ENCODE data around the gene KCNA1.

Gene KCNA1

GRCh38 chr12:4911316-4911994 is 1.8 kb downstream of the KCNA1 start:
- no peak for DNase-seq (ENCODE audit: low spot score)

- DNase-seq (ENCODE audit: low spot score) = no peak
Measured at GRCh38 chr12:4914720-4915119, 5.0 kb downstream of the KCNA1 start.

DNA sequence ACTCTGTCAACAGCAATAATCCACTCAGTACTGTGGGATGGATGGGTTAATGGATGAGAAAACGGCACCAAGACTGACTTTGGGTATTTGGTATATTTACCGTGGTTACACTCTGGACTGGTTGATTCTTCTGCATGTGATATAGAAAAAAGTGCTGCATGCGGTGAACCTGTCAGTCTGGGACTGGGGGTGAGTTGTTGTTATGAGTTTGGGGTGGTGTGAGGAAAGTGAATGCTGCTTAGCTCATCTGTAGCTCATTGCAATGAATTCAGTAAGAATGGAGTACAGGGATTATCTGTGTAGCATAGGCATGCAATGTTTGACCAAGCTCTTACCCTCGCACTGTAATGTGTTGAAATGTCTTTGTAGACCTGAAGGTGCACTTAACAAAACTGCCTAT is 6.0 kb downstream of the KCNA1 start:
- no peak for DNase-seq (ENCODE audit: low spot score)

- DNase-seq (ENCODE audit: low spot score) = no peak
Measured at GRCh38 chr12:4918950-4919660, 9.4 kb downstream of the KCNA1 start.

GRCh38 chr12:4932576-4932975 is 22.9 kb downstream of the KCNA1 start:
- no peak for DNase-seq (ENCODE audit: low spot score)

DNA sequence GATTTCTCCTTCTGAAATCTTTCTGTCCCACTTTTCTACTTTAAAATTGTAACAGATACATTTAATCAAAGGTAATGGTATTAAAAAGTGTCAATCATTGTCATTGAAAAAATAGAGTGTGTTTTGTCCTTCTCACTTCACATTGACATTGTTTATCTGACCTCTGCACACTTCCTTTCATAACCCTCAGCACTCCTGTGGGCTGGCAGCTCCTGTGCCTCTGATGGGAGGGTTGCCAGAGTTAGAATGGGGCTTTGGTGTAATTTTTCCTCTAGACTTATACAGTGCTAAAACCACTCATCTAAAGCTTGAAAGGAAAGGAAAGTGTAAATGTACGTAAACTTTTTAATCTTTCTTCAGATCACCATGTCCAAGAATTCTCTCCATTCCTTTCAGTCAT is 23.7 kb downstream of the KCNA1 start:
- no peak for DNase-seq (ENCODE audit: low spot score)

DNA sequence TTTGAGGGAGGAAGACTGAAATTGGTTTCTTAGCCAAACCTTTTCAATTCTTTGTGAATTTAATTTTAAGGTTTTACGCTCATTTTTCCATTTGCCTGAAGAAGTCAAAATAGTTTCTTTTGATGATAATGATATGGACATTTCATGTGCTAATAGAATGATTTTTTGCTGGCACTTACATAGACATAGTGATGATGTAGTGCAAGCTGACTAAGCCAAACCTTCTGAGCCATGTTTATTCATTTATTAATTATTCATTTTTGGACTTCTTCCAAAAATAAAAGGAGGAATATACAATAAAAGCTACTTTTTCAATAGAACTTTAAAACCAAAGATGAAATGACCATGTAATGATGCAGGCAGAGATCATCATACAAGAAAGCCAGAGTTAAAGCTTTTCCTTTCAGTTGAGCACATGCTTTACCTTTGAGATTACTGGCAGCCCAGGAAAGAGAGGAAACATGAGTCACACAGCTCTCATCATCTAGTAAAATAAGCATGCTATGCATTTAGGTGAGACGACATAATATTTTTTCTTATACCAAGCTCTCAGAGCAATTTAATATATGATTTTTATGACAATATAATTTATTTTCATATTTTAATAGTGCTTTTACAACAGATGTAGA is 24.8 kb downstream of the KCNA1 start:
- no peak for DNase-seq (ENCODE audit: low spot score)

- DNase-seq (ENCODE audit: low spot score) = no peak
Measured at GRCh38 chr12:4938900-4939299, 29.2 kb downstream of the KCNA1 start.

- DNase-seq (ENCODE audit: low spot score) = no peak
Measured at GRCh38 chr12:4939418-4940023, 29.8 kb downstream of the KCNA1 start.

DNA sequence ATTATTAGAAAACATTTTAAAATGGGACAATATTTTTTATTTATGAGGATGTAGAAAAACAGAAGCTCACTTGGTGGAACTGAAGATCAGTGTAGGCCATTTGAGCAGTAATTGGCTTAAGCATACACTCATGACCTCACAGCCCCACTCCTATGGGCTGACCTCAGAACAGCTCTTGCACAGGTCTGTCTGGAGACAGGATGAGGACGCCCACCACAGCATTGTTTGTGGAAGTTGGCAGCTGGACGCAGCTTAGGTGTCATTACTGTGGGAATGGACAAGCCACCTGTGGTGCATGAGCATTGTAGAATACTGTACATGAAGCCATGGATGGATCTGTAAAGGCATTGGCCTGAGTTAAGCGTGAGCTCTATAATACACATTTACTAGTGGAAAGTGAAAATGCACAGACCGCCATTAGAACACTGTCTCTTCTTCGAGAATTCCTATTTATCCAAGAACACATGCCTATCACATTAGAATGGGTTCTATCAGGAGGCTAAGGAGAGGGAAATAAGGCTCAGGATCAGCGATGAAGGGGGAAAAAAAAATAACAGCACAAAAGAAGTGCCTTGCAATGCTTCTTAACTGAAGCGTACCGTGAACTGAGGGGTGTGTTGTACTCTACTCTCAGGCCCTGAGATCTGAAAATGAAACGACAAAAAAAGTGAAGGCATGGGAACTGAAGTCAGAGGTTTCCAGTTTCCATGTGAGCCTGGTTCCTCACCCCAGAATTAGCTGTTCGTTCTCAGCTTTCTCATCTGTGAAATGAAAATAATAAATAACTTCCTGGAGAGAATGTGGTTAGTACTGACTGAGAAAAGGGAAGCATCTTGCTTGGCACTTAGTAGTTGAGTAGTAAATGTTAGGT is 33.6 kb downstream of the KCNA1 start:
- DNase-seq (ENCODE audit: low spot score) = no peak

DNA sequence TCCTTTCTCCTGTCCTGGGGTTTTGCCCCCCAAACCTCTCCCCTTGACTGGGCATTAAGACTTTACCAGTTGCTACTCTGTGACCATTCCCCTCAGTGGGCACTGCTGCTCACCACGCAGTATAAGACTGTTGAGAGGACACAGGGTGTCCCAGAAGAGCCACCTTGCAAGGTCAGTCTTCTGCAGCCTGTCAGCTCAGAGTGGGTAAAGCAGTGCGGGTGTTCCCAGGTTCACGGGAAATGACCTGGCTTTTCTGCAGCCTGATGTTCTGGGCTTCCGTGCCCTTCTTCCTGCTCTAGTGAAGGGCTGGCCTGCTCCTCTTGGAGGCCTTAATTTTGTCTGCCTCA is 34.2 kb downstream of the KCNA1 start:
- no peak for DNase-seq (ENCODE audit: low spot score)

- no peak for DNase-seq (ENCODE audit: low spot score)
Measured at GRCh38 chr12:4947253-4947652, 37.5 kb downstream of the KCNA1 start.

DNA sequence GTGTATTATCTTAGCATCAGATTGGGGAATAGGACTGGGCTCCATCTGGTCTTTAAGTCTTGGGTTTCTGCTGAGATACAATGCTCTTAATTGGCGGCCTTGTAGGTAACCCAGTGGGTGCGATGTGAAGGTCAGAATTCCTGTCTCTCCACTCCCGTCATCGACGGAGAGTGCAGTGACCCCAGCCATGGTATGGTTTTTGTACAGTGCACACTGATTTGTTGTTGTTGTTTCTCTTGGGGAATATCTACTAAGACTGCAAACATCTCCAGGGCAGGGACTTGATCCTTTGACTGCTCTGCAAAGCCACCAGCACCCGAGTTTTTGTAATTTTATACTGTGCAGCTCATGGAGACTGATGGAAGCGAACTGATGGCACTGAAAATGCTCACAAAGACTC is 41.4 kb downstream of the KCNA1 start:
- DNase-seq (ENCODE audit: low spot score) = no peak

- no peak for DNase-seq (ENCODE audit: low spot score)
Measured at GRCh38 chr12:4951601-4952000, 41.9 kb downstream of the KCNA1 start.

GRCh38 chr12:4954621-4955354 is 45.1 kb downstream of the KCNA1 start:
- DNase-seq (ENCODE audit: low spot score) = no peak

- no peak for DNase-seq (ENCODE audit: low spot score)
Measured at GRCh38 chr12:4956054-4956453, 46.3 kb downstream of the KCNA1 start.

DNA sequence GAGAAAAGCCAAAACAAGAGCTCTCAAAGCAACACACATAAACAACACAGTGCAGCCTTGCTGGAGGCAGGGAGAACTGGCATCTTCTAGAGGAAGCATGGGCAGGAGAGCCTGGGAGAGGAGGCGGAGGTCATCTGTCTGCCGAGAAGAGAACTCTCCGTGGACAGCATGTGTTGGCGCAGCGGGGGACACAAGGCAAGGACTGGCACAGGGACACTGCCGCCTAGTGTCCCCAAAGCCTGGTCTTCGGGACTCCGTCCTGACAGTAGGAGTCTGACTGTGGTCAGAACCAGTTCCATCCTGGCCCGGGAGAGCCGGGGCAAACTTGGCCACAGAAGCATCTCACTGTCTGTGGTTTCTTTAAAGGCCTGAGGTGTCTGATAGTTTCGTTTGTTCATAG is 47.3 kb downstream of the KCNA1 start:
- DNase-seq (ENCODE audit: low spot score) = no peak

GRCh38 chr12:4957761-4958160 is 48.1 kb downstream of the KCNA1 start:
- DNase-seq (ENCODE audit: low spot score) = no peak

- no peak for DNase-seq (ENCODE audit: low spot score)
Measured at GRCh38 chr12:4958697-4959375, 49.1 kb downstream of the KCNA1 start.

- no peak for DNase-seq (ENCODE audit: low spot score)
Measured at GRCh38 chr12:4959381-4959780, 49.7 kb downstream of the KCNA1 start.

DNA sequence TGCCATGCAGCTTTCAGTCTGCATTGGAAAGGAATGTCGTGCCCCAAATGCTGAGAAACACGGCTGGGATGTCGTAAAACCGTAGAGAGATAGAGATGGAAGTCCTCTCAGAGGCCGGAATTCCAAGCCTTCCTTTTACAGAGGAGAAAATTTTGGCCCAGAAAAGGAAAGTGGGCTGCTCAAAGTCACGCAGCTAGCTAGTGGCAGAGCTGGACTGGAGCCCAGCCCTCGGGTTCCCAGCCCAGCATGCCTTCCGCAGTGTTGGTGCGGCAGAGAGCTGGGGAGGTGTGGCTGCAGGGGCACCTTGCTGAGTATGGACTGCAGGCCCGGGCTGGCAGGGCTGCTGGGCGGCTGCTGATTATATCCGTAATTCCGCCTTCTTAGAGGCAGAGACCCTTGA is 50.3 kb downstream of the KCNA1 start:
- DNase-seq (ENCODE audit: low spot score) = no peak

All from HuH-7.5 (cell line).